ENCODE results near the gene LINGO1. TPM values are rescaled to one million over a fixed set of nuclear protein-coding genes. Genes with fewer than 3 reads are reported as not detected.

LINGO1 gene
- total and polyA plus RNA-seq, 2 donors (not counting 3 experiments of a cell fraction or from before 2014, with no cell fraction given) = 0.15 to 0.33 TPM

DNA sequence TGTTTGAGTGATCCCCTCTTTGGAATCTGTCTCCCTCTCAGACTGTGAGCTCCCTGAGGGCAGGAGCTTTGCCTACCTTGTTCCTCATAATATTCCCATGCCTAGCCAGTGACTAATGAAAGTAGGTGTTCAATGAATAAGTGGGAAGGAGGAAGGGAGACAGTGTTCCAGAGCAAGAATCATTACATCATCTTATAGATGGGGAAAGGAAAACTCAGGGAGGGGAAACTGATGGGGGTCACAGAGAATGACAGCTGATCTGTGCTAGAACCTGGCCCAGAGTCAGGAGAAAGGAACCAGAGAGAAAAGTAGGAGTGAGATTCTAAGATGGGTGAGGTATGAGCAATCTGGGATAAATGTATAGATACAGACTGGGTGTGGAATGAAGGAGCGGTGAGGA, 29.9 kb downstream of the LINGO1 start:
- H3K4me2 ChIP-seq (ENCODE audit: insufficient read depth, low read length) = no peak overlapping the region
- dilution Hi-C loops (cut with MboI; ENCODE audit: extremely low pct_ligation_motif_present, low sequenced_read_pairs) (no loop called here), intact Hi-C loops (cut with micrococcal nuclease) (no loop called here)
- BruUV-seq (replicated peaks) = no TSS peak
- H2AFZ ChIP-seq (ENCODE audit: low read depth, low read length) = no peak overlapping the region
- no peak for DNase-seq (ENCODE audit: low read depth, low spot score)
- FAIRE-seq = no peak
- POLR2A ChIA-PET = no interaction called here
- no peak for TF ChIP-seq MAX (IDR thresholded peaks at IDR 0.05; ENCODE audit: insufficient read depth, insufficient read length)
- no peak for TF ChIP-seq FOS (IDR thresholded peaks at IDR 0.05; ENCODE audit: borderline replicate concordance, insufficient read depth, low read length)
- no peak for TF ChIP-seq EZH2 (IDR thresholded peaks at IDR 0.05; ENCODE audit: borderline replicate concordance, low read depth, low read length, severe bottlenecking)
- no peak overlapping the region for H3K4me3 ChIP-seq (replicated peaks in 1 of 3; ENCODE audit: insufficient read depth in 1 of 3, low read depth in 1 of 3, low read length in 3 of 3)
- peaks cover 3% of the 10 kb centered on the region for H3K4me1 ChIP-seq (ENCODE audit: control insufficient read depth, extremely low read depth, insufficient read depth, low read length)
- no peaks in the 10 kb centered on the region for H4K20me1 ChIP-seq (replicated peaks; ENCODE audit: control insufficient read depth, extremely low read depth, insufficient read depth, low read length)
- no peaks in the 10 kb centered on the region for H3K9me3 ChIP-seq (replicated peaks; ENCODE audit: control insufficient read depth, insufficient read depth, low read length)
- H3K9me1 ChIP-seq (replicated peaks; ENCODE audit: control insufficient read depth, extremely low read depth, insufficient read depth, low read length) = no peaks in the 10 kb centered on the region
- no peaks in the 10 kb centered on the region for H3K79me2 ChIP-seq (ENCODE audit: control insufficient read depth, insufficient read depth, low read length)
- CTCF ChIA-PET = interaction anchor here (1.2 to 3.4 kb wide), 5 partner anchors 9 to 31 kb away, joined by 3 to 13 read pairs (median 10); partner anchors contain the start of gene LINGO1
- no peak overlapping the region for H3K9ac ChIP-seq (replicated peaks; ENCODE audit: extremely low read depth, insufficient read depth, low read length)
- H3K27me3 ChIP-seq (ENCODE audit: control insufficient read depth in 2 of 2, insufficient read depth in 2 of 2, low read length in 2 of 2) = no peaks in the 10 kb centered on the region
- H3K27ac ChIP-seq (ENCODE audit: insufficient read depth, low read depth, low read length) = no peak overlapping the region
- H3K36me3 ChIP-seq (ENCODE audit: control insufficient read depth in 2 of 2, extremely low read depth in 1 of 2, insufficient read depth in 2 of 2, low read length in 2 of 2) = no peaks in the 10 kb centered on the region

DNA sequence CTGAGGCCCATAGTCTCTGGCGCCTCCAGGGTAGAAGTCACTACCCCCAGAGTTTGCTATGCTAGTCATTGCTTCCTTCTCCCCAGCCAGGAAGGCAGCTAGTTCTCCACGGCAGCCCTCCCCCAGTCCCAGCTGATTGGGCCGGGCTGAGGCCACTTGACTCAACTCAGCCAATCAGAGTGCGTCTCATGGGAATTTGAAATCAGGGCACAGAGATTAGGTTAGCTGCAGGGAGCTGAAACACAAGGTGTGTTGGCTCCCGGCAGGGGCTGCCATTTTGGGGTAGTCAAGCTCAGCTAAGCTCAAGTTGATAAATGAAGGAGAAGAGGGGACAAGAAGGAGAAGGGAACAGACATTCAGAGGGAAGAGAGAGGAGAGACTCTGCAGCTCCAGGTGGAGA, 32.8 kb downstream of the LINGO1 start:
- no TSS peak for BruUV-seq (replicated peaks)
- ChIA-PET POLR2A (no interaction called here), CTCF (interaction anchor here (1.0 to 1.1 kb wide), 2 partner anchors 18 to 33 kb away, joined by 4 read pairs; partner anchors contain the start of gene LINGO1)
- Histone ChIP-seq H3K4me1 (ENCODE audit: control insufficient read depth, extremely low read depth, insufficient read depth, low read length) (peaks cover 6% of the 10 kb centered on the region), H3K4me2 (ENCODE audit: insufficient read depth, low read length) (no peak overlapping the region), H3K4me3 (replicated peaks in 1 of 3; ENCODE audit: insufficient read depth in 1 of 3, low read depth in 1 of 3, low read length in 3 of 3) (no peak overlapping the region), H3K36me3 (ENCODE audit: control insufficient read depth in 2 of 2, extremely low read depth in 1 of 2, insufficient read depth in 2 of 2, low read length in 2 of 2) (no peaks in the 10 kb centered on the region), H3K27me3 (ENCODE audit: control insufficient read depth in 2 of 2, insufficient read depth in 2 of 2, low read length in 2 of 2) (no peaks in the 10 kb centered on the region), H3K9ac (replicated peaks; ENCODE audit: extremely low read depth, insufficient read depth, low read length) (no peak overlapping the region), H3K27ac (ENCODE audit: insufficient read depth, low read depth, low read length) (no peak overlapping the region), H4K20me1 (replicated peaks; ENCODE audit: control insufficient read depth, extremely low read depth, insufficient read depth, low read length) (no peaks in the 10 kb centered on the region), H3K9me1 (replicated peaks; ENCODE audit: control insufficient read depth, extremely low read depth, insufficient read depth, low read length) (no peaks in the 10 kb centered on the region), H3K79me2 (ENCODE audit: control insufficient read depth, insufficient read depth, low read length) (no peaks in the 10 kb centered on the region), H3K9me3 (replicated peaks; ENCODE audit: control insufficient read depth, insufficient read depth, low read length) (no peaks in the 10 kb centered on the region), H2AFZ (ENCODE audit: low read depth, low read length) (peak overlapping the region; percentile 44)
- TF ChIP-seq JUN (IDR thresholded peaks at IDR 0.05; ENCODE audit: borderline replicate concordance, insufficient read depth, insufficient read length, low read depth) = no peak
- TF ChIP-seq MAX (IDR thresholded peaks at IDR 0.05; ENCODE audit: insufficient read depth, insufficient read length) = no peak
- no peak for TF ChIP-seq MYC (IDR thresholded peaks at IDR 0.05; ENCODE audit: low read depth, low read length)
- TF ChIP-seq POLR2A (IDR thresholded peaks at IDR 0.05; ENCODE audit: low read depth, low read length) = no peak
- dilution Hi-C loops (cut with MboI; ENCODE audit: extremely low pct_ligation_motif_present, low sequenced_read_pairs) = no loop called here
- FAIRE-seq = no peak
- DNase-seq (ENCODE audit: low read depth, low spot score) = peak; percentile 33
- intact Hi-C loops (cut with micrococcal nuclease) = no loop called here

All from endothelial cell of umbilical vein (primary cell).